ENCODE data around the gene ARHGAP8. TPM values are rescaled to one million over a fixed set of nuclear protein-coding genes. Genes with fewer than 3 reads are reported as not detected.

ARHGAP8 gene
- total and polyA plus RNA-seq, 2 donors (not counting 1 experiment from before 2014, with no cell fraction given), result 0.07 to 0.17 TPM

DNA sequence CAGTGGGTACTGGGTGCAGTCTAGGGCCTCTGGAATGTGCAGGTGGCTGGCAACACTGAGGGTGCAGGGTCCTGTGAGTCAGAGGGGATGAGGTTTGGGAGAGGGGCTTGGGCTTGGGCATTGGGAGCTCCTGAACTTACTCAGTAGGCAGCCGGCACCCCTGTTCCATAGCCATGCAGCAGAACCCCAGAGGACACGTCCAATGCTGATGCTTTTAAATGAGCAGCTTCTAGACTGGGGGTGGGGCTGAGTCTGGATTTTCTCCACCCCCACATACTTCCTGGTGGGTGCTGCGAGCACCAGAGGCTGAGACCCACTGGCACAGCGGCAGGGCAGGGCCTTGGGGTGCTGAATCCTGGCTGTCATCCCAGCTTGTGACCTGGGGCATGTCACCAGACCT, 71.4 kb downstream of the ARHGAP8 start:
- Histone ChIP-seq H3K4me2 (ENCODE audit: extremely low read depth, insufficient read depth, low read length) (no peak overlapping the region), H3K4me1 (ENCODE audit: control insufficient read depth, extremely low read depth, insufficient read depth, low read length) (no peaks in the 10 kb centered on the region), H3K36me3 (ENCODE audit: control insufficient read depth, insufficient read depth, low read length) (no peaks in the 10 kb centered on the region), H2AFZ (ENCODE audit: low read length) (no peak overlapping the region), H3K9ac (ENCODE audit: insufficient read depth, low read length) (no peak overlapping the region), H3K79me2 (ENCODE audit: control insufficient read depth, insufficient read depth, low read length) (no peaks in the 10 kb centered on the region), H3K27me3 (ENCODE audit: control insufficient read depth, insufficient read depth, low read length) (peaks cover 7% of the 10 kb centered on the region), H3K27ac (ENCODE audit: insufficient read depth, low read length) (no peak overlapping the region), H3K9me3 (ENCODE audit: control insufficient read depth, insufficient read depth, low read depth, low read length) (no peaks in the 10 kb centered on the region), H4K20me1 (ENCODE audit: control insufficient read depth, extremely low read depth, insufficient read depth, low read length) (no peaks in the 10 kb centered on the region), H3K4me3 (replicated peaks in 1 of 4; ENCODE audit: control extremely low read depth in 1 of 4, insufficient read depth in 1 of 4, low read depth in 3 of 4, low read length in 4 of 4) (no peak overlapping the region)
- DNase-seq (ENCODE audit: low read depth in 2 of 2), result no peak
- TF ChIP-seq CTCF (conservative IDR thresholded peaks at IDR 0.05 in 1 of 2, IDR thresholded peaks at IDR 0.05 in 1 of 2; ENCODE audit: low read depth in 1 of 2, low read length in 2 of 2), result no peak
- no peak for TF ChIP-seq EZH2 (IDR thresholded peaks at IDR 0.05; ENCODE audit: low read length, missing control alignments)

GRCh38 chr22:44824271-44824670, 71.9 kb downstream of the ARHGAP8 start:
- H3K27ac ChIP-seq (ENCODE audit: insufficient read depth, low read length), result no peak overlapping the region
- DNase-seq (ENCODE audit: low read depth in 2 of 2), result no peak
- H2AFZ ChIP-seq (ENCODE audit: low read length), result no peak overlapping the region

DNA sequence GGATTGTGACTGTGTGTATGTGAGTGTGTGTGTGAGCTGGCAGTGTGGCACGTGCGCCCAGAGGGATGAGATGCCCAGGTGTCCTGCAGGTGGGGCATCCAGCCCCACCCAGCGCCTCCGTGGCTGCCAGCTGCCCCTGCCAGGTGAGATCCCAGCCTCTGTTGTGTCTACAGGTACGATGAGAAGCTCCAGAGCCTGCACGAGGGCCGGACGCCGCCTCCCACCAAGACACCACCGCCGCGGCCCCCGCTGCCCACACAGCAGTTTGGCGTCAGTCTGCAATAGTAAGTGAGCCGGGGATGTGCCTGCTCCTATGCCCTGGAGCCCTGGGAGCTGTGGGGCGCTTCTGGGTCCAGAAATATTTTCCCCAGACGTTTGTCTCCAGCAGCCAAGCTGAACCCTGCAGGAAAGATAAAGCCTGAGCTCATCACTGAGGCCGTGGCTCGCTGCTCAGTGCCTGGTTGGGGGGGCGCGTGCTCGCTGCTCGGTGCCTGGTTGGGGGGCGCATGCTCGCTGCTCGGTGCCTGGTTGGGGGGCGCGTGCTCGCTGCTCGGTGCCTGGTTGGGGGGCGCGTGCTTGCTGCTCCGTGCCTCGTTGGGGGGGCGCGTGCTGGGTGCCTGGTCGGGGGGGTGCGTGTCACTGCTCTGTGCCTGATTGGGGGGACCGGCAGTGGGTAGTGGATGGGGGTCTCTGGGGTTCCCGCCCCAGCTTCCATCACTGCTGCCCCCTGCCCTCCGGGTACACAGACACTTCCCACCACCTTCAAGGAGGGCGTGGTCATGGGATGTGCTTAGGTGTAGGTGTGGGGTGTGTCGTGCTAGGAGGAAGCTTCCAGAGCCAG, 73.2 kb downstream of the ARHGAP8 start:
- H3K27me3 ChIP-seq (ENCODE audit: control insufficient read depth, insufficient read depth, low read length), result peaks cover 7% of the 10 kb centered on the region
- no peak overlapping the region for H2AFZ ChIP-seq (ENCODE audit: low read length)
- no peak overlapping the region for H3K9ac ChIP-seq (ENCODE audit: insufficient read depth, low read length)
- no peak overlapping the region for H3K4me3 ChIP-seq (replicated peaks in 1 of 4; ENCODE audit: control extremely low read depth in 1 of 4, insufficient read depth in 1 of 4, low read depth in 3 of 4, low read length in 4 of 4)
- no peaks in the 10 kb centered on the region for H3K4me1 ChIP-seq (ENCODE audit: control insufficient read depth, extremely low read depth, insufficient read depth, low read length)
- DNase-seq (ENCODE audit: low read depth in 2 of 2), result no peak
- H3K9me3 ChIP-seq (ENCODE audit: control insufficient read depth, insufficient read depth, low read depth, low read length), result no peaks in the 10 kb centered on the region
- H3K27ac ChIP-seq (ENCODE audit: insufficient read depth, low read length), result no peak overlapping the region
- no peak overlapping the region for H3K4me2 ChIP-seq (ENCODE audit: extremely low read depth, insufficient read depth, low read length)
- H4K20me1 ChIP-seq (ENCODE audit: control insufficient read depth, extremely low read depth, insufficient read depth, low read length), result no peaks in the 10 kb centered on the region
- no peaks in the 10 kb centered on the region for H3K79me2 ChIP-seq (ENCODE audit: control insufficient read depth, insufficient read depth, low read length)
- TF ChIP-seq CTCF (conservative IDR thresholded peaks at IDR 0.05 in 1 of 2, IDR thresholded peaks at IDR 0.05 in 1 of 2; ENCODE audit: low read depth in 1 of 2, low read length in 2 of 2) (no peak), EZH2 (IDR thresholded peaks at IDR 0.05; ENCODE audit: low read length, missing control alignments) (no peak)
- no peaks in the 10 kb centered on the region for H3K36me3 ChIP-seq (ENCODE audit: control insufficient read depth, insufficient read depth, low read length)

More at GRCh38 chr22:44824271-44824670, 71.9 kb downstream of the ARHGAP8 start:
- H3K9me3 ChIP-seq (ENCODE audit: control insufficient read depth, insufficient read depth, low read depth, low read length), result no peaks in the 10 kb centered on the region
- no peaks in the 10 kb centered on the region for H3K79me2 ChIP-seq (ENCODE audit: control insufficient read depth, insufficient read depth, low read length)
- H4K20me1 ChIP-seq (ENCODE audit: control insufficient read depth, extremely low read depth, insufficient read depth, low read length), result no peaks in the 10 kb centered on the region
- H3K4me2 ChIP-seq (ENCODE audit: extremely low read depth, insufficient read depth, low read length), result no peak overlapping the region
- no peak for TF ChIP-seq CTCF (conservative IDR thresholded peaks at IDR 0.05 in 1 of 2, IDR thresholded peaks at IDR 0.05 in 1 of 2; ENCODE audit: low read depth in 1 of 2, low read length in 2 of 2)
- TF ChIP-seq EZH2 (IDR thresholded peaks at IDR 0.05; ENCODE audit: low read length, missing control alignments), result no peak
- no peaks in the 10 kb centered on the region for H3K36me3 ChIP-seq (ENCODE audit: control insufficient read depth, insufficient read depth, low read length)
- H3K27me3 ChIP-seq (ENCODE audit: control insufficient read depth, insufficient read depth, low read length), result peaks cover 7% of the 10 kb centered on the region
- no peak overlapping the region for H3K4me3 ChIP-seq (replicated peaks in 1 of 4; ENCODE audit: control extremely low read depth in 1 of 4, insufficient read depth in 1 of 4, low read depth in 3 of 4, low read length in 4 of 4)
- no peaks in the 10 kb centered on the region for H3K4me1 ChIP-seq (ENCODE audit: control insufficient read depth, extremely low read depth, insufficient read depth, low read length)
- no peak overlapping the region for H3K9ac ChIP-seq (ENCODE audit: insufficient read depth, low read length)
